ENCODE measurements around the gene PLOD1.
A peak's percentile ranks its signal among the peaks of the same experiment; 100 is the strongest.
"Not testable (repeated sequence)": the region's sequence is repeated elsewhere in the genome, so short reads cannot be mapped to it uniquely, and the experiment has no call there.

Gene PLOD1

GRCh38 chr1:11934302-11935056, at the start of gene PLOD1:
PLOD1 (plus strand) TSS chr1:11934717; CDS start chr1:11934780, 63 bp downstream.
- peak; percentile 87 for DNase-seq

DNA sequence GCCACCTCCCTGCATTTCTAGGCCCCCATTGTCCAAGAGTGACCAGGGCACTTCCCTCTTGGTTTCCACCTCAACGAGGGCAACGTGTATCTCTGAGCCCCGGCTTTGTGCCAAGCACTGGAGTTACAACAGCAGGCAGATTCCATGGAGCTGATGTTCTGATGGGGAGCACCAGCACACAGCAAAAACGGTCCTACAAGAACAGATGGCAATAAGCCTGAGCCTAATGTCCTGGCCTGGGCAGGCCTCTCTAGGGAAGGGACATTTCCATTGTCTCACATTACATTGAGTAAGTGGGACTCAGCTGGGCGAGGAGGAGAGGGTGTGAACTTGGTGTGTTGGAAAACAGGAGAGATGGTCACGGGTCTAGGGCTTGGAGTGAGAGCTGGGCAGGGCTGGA, 48.6 kb upstream of the PLOD1 start:
- DNase-seq, result no peak

- no peak for DNase-seq
These were observed 47.4 kb upstream of the PLOD1 start for GRCh38 chr1:11886986-11887665.

GRCh38 chr1:11887666-11888007, 46.9 kb upstream of the PLOD1 start:
- no peak for DNase-seq

DNA sequence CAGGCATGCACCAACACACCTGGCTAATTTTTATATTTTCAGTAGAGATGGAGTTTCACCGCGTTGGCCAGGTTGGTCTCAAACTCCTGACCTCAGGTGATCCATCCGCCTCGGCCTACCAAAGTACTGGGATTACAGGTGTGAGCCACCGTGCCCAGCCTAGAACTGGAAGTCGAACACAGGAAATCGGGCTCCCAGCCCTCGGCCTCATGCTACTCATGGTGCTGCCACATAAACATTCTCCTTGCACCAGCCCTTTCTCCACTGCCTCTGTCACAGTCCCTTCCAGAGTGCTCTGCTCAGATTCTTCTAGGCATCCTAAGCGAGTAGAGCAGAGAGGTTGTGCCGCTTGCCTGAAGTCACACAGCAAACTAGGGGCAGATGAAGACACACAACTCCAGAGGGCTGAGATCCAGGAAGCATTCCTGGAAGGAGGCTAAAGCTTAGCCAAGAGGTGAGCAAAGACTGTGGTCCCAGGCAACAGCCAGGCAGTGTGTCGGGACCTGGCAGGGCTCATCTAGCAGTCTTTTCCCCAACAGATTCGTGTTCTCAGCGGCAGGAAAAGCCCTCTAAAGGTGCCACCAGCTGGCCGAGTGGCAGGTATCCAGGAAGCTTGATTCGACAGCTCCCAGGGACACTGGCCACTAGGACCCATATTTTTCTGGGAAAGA, 46.2 kb upstream of the PLOD1 start:
- no peak for DNase-seq

GRCh38 chr1:11888877-11889208, 45.7 kb upstream of the PLOD1 start:
- no peak for DNase-seq

GRCh38 chr1:11891433-11892186, 42.9 kb upstream of the PLOD1 start:
- no peak for DNase-seq

- DNase-seq, result peak; percentile 69
These were observed 40.6 kb upstream of the PLOD1 start for GRCh38 chr1:11893907-11894251.

- not testable (repeated sequence) for DNase-seq
These were observed 40.0 kb upstream of the PLOD1 start for GRCh38 chr1:11894501-11894900.

DNA sequence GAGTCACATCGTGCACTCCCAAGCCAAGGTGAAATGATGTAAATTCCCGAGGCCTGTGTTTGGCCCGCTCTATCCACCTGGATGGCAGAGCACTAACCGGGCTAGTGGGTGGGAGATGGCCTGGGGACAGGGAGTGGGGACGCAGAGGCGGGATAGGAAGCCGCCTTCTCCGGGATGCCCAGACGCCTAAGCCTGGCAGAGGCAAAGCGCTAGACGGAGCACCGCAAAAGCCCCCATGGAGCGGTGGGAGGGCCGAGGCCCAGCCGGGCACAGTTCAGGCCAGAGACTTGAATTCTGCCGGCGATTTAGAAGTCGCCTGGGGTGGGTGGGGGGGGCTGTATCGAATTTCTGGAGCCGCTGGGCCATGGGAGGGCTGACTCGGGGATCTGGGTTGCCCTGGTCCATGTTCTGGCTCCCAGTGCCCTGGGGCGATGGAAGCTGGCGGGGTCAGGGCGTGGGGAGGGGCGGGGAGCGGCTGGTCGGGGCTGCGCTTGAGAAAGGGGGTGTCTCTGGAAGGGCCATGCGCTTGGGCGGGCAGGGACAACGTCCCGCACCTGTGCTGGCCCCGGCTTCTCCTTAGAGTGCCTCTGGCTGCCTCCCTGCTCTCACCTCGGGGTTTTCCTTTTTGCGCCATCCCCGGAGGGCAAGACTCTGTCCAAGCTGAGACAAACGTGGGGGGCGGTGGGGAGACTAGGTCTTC, 36.3 kb upstream of the PLOD1 start:
- no peak for DNase-seq

- no peak for DNase-seq
These were observed 35.6 kb upstream of the PLOD1 start for GRCh38 chr1:11898831-11899467.

DNA sequence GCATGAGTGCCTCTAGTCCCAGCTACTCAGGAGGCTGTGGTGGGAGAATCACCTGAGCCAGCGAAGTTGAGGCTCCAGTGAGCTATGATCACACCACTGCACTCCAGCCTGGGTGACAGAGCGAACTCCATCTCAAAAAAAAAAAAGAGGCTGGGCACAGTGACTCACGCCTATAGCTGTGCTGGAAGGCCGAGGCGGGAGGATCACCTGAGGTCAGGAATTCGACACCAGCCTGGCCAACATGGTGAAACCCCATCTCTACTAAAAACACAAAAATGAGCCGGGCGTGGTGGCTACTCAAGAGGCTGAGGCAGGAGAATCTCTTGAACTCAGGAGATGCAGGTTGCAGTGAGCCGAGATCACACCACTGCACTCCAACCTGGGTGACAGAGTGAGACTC, 33.1 kb upstream of the PLOD1 start:
- DNase-seq, result not testable (repeated sequence)

DNA sequence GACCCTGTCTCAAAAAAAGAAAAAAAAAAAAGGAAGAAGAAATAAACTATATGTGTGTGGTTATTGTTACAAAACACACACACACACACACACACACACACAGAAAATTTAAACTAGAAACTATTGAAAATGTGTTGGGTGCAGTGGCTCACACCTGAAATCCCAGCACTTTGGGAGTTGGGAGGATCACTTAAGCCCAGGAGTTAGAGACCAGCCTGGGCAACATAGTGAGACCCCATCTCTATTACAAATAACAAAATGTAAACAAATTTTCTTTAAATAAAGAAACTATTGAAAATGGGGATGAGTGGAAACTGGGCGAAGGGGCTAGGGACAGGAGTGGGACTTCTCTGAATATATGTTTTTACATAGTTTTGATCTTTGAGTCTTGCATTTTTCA, 31.3 kb upstream of the PLOD1 start:
- DNase-seq, result no peak

DNA sequence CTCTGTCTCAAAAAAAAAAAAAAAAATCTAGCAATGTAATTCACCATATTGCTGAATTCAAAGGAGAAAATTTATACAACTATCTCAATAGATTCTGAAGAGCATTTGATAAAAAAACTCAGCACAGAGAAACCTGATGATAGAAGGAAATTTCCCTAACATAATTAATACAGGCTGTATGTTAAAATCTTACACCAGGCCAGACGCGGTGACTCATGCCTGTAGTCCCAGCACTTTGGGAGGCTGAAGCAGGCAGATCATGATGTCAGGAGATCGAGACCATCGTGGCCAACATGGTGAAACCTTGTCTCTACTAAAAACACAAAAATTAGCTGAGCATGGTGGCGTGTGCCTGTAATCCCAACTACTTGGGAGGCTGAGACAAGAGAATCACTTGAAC, 30.4 kb upstream of the PLOD1 start:
- DNase-seq, result not testable (repeated sequence)

- no peak for DNase-seq
These were observed 29.5 kb upstream of the PLOD1 start for GRCh38 chr1:11904978-11905377.

GRCh38 chr1:11906870-11907269, 27.6 kb upstream of the PLOD1 start:
- no peak for DNase-seq

DNA sequence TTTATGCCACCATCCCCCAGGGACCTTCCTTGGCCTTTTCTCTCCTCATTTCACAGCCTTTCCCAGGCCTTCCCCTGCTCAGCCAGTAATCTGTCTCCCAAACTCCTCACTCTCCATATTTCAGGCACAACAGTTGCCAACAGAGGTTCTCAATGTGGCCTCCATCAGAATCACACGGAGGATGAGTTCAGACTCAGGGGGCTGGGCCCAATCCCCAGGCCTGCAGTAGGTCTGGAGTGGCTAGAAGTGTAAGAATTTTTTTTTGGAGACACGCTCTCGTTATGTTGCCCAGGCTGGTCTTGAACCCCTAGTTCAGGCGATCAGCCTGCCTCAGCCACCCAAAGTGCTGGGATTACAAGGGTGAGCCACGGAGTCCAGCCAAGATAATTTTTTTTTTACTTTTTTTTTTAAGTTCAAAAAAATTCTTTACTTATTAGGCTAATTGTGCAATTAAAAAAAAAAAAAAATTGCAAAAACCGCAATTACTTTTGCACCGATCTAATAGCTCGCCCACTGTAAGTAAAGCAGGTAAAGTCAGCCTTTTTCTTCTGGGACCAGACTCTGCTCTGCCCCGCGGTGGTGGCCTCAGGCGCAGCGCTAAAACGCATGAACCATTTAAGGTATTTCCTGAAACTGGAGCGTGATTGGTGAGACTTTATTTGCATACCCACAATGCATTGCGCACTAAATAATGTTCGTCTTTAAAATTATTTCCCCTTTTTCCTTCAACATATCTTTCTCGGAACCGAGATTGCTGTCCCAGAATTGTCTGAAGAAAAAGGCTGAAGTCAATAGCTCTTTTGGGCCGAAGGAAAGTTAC, 27.0 kb upstream of the PLOD1 start:
- peak; percentile 94 for DNase-seq

DNA sequence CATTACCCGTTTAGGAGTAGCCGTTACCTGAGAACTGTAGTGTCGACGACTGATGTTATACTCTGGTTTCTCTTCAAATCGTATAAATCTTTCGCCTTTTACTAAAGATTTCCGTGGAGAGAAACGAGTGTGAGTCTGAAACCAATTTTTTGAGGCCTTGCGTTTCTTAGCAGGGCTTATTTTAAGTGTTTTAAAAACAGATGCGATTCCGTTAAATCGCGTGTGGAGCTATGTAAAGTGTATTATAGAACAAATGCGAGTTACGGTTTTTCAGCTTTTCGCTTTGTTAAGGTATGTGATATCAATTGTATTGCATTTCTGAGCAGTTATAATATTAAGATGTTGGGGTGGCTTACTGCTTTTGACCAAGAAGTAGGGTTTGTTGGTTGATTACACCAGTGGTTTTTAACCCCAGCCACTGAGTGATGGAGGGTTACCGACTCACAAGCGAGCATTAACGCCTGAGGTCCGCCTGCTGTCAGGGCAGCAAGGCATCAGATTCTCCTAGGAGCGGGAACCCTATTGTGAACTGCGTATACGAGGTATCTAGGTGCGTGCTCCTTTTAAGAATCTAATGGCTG, 26.3 kb upstream of the PLOD1 start:
- DNase-seq, result peak; percentile 45

GRCh38 chr1:11910914-11911228, 23.6 kb upstream of the PLOD1 start:
- not testable (repeated sequence) for DNase-seq

- DNase-seq, result no peak
These were observed 22.5 kb upstream of the PLOD1 start for GRCh38 chr1:11912000-11912399.
